ENCODE results near the gene GRIK1.

Gene GRIK1

GRCh38 chr21:29601047-29601446 is 338.7 kb downstream of the GRIK1 start:
- H3K9me2 ChIP-seq (ENCODE audit: low read depth, low read length): no peaks in the 10 kb centered on the region
- no peak overlapping the region for H3K4me3 ChIP-seq (ENCODE audit: low read depth, low read length, poor library complexity, severe bottlenecking)
- no peaks in the 10 kb centered on the region for H3K27me3 ChIP-seq (ENCODE audit: insufficient read depth, low read length)
- H3K9me3 ChIP-seq (ENCODE audit: low read length): no peaks in the 10 kb centered on the region
- H3K79me2 ChIP-seq (ENCODE audit: insufficient read depth, low read length): no peaks in the 10 kb centered on the region
- TF ChIP-seq CTCF (IDR thresholded peaks at IDR 0.05; ENCODE audit: low read length) (no peak), EZH2 (IDR thresholded peaks at IDR 0.05; ENCODE audit: borderline replicate concordance, low read length) (no peak)
- no peaks in the 10 kb centered on the region for H3F3A ChIP-seq (ENCODE audit: insufficient read depth, low read length)
- no peak overlapping the region for H3K4me2 ChIP-seq (ENCODE audit: low read length)
- H3K27ac ChIP-seq (ENCODE audit: low read depth, low read length, poor library complexity, severe bottlenecking): no peak overlapping the region
- no peaks in the 10 kb centered on the region for H4K20me1 ChIP-seq (ENCODE audit: insufficient read depth, low read length)
- H2AFZ ChIP-seq (ENCODE audit: low read length): no peak overlapping the region
- H3K4me1 ChIP-seq (ENCODE audit: insufficient read depth, low read length, severe bottlenecking): no peaks in the 10 kb centered on the region
- H3K36me3 ChIP-seq (ENCODE audit: insufficient read depth, low read length): no peaks in the 10 kb centered on the region
- H3K9ac ChIP-seq (ENCODE audit: low read length): no peak overlapping the region

GRCh38 chr21:29586696-29587095 is 353.1 kb downstream of the GRIK1 start:
- no peaks in the 10 kb centered on the region for H4K20me1 ChIP-seq (ENCODE audit: insufficient read depth, low read length)
- no peaks in the 10 kb centered on the region for H3K79me2 ChIP-seq (ENCODE audit: insufficient read depth, low read length)
- no peak overlapping the region for H3K4me2 ChIP-seq (ENCODE audit: low read length)
- H3F3A ChIP-seq (ENCODE audit: insufficient read depth, low read length): no peaks in the 10 kb centered on the region
- H3K27ac ChIP-seq (ENCODE audit: low read depth, low read length, poor library complexity, severe bottlenecking): no peak overlapping the region
- no peak overlapping the region for H2AFZ ChIP-seq (ENCODE audit: low read length)
- TF ChIP-seq EZH2 (IDR thresholded peaks at IDR 0.05; ENCODE audit: borderline replicate concordance, low read length) (no peak), CTCF (IDR thresholded peaks at IDR 0.05; ENCODE audit: low read length) (no peak)
- H3K4me3 ChIP-seq (ENCODE audit: low read depth, low read length, poor library complexity, severe bottlenecking): no peak overlapping the region
- no peak overlapping the region for H3K9ac ChIP-seq (ENCODE audit: low read length)
- no peaks in the 10 kb centered on the region for H3K9me3 ChIP-seq (ENCODE audit: low read length)
- H3K4me1 ChIP-seq (ENCODE audit: insufficient read depth, low read length, severe bottlenecking): no peaks in the 10 kb centered on the region
- H3K9me2 ChIP-seq (ENCODE audit: low read depth, low read length): no peaks in the 10 kb centered on the region
- no peaks in the 10 kb centered on the region for H3K36me3 ChIP-seq (ENCODE audit: insufficient read depth, low read length)
- H3K27me3 ChIP-seq (ENCODE audit: insufficient read depth, low read length): no peaks in the 10 kb centered on the region

GRCh38 chr21:29585462-29585861 is 354.3 kb downstream of the GRIK1 start:
- Histone ChIP-seq H3K27ac (ENCODE audit: low read depth, low read length, poor library complexity, severe bottlenecking) (no peak overlapping the region), H3K9ac (ENCODE audit: low read length) (no peak overlapping the region), H3K27me3 (ENCODE audit: insufficient read depth, low read length) (no peaks in the 10 kb centered on the region), H3K79me2 (ENCODE audit: insufficient read depth, low read length) (no peaks in the 10 kb centered on the region), H3K4me1 (ENCODE audit: insufficient read depth, low read length, severe bottlenecking) (no peaks in the 10 kb centered on the region), H3K4me2 (ENCODE audit: low read length) (no peak overlapping the region), H3K4me3 (ENCODE audit: low read depth, low read length, poor library complexity, severe bottlenecking) (no peak overlapping the region), H3K9me3 (ENCODE audit: low read length) (no peaks in the 10 kb centered on the region), H3K36me3 (ENCODE audit: insufficient read depth, low read length) (no peaks in the 10 kb centered on the region), H3K9me2 (ENCODE audit: low read depth, low read length) (no peaks in the 10 kb centered on the region), H3F3A (ENCODE audit: insufficient read depth, low read length) (no peaks in the 10 kb centered on the region), H2AFZ (ENCODE audit: low read length) (no peak overlapping the region), H4K20me1 (ENCODE audit: insufficient read depth, low read length) (no peaks in the 10 kb centered on the region)
- no peak for TF ChIP-seq CTCF (IDR thresholded peaks at IDR 0.05; ENCODE audit: low read length)
